Cardiac muscle cell (in vitro differentiated cells and primary cell): ENCODE data around the gene CCDC28A. TPM values are rescaled to one million over a fixed set of nuclear protein-coding genes. Genes with fewer than 3 reads are reported as not detected.
A peak's percentile ranks its signal among the peaks of the same experiment; 100 is the strongest.

ENCODE experiments used
- DNase-seq, 2 donors: peaks; one replicate each; pipeline versions ENCODE4 v3.0.0 to v3.0.0-alpha.2; 2010 to 2017; ENCODE audit warnings: low read depth in 1 of 2, low spot score in 1 of 2
- H3K27ac ChIP-seq: fragments of 200-600 bp; sonication (generic); 2 replicates; pipeline ENCODE4 v1.5.1; 2016
- H3K27me3 ChIP-seq: fragments of 200-600 bp; sonication (generic); 2 replicates; pipeline ENCODE4 v1.6.0; 2016; ENCODE audit warnings: control low read depth
- H3K36me3 ChIP-seq: fragments of 200-600 bp; sonication (generic); 2 replicates; pipeline ENCODE4 v1.5.1; 2016; ENCODE audit warnings: control low read depth
- H3K4me1 ChIP-seq: fragments of 200-600 bp; sonication (generic); 2 replicates; pipeline ENCODE4 v1.8.1; 2017; ENCODE audit warnings: low read depth, mild to moderate bottlenecking, mixed run types
- H3K4me3 ChIP-seq: fragments of 200-600 bp; sonication (generic); 2 replicates; pipeline ENCODE4 v1.5.1; 2016; ENCODE audit warnings: mild to moderate bottlenecking
- H3K9me3 ChIP-seq: fragments of 200-600 bp; sonication (generic); 2 replicates; pipeline ENCODE4 v1.5.1; 2017; ENCODE audit warnings: low read depth, mild to moderate bottlenecking, control low read depth
- polyA plus RNA-seq: library from polyadenylated mRNA; unstranded; fragments of >200 nt; fragmentation: Nextera tagmentation; extraction: Ambion mirVana; gene quantifications from 2 replicates; pipeline ENCODE4 v1.2.1, GENCODE V29; 2016
- total RNA-seq: library from RNA; depleted of rRNA; stranded (reverse); fragments of >200 nt; gene quantifications from 2 replicates; pipeline ENCODE4 v1.2.3, GENCODE V29; 2016
- TF ChIP-seq, protein P1 (sequence below): IDR thresholded peaks from 2 replicates; pipeline ENCODE4 v1.5.1; 2012; ENCODE audit warnings: low read depth, mild to moderate bottlenecking, low read length

The CCDC28A gene
- total and polyA plus RNA-seq, 2 experiments from 2014 or later: 6.3 to 15.2 TPM

- Histone ChIP-seq H3K9me3 (no peaks in the 10 kb centered on the region), H3K27me3 (no peaks in the 10 kb centered on the region), H3K4me1 (peaks cover 8% of the 10 kb centered on the region), H3K36me3 (no peaks in the 10 kb centered on the region), H3K4me3 (no peak overlapping the region), H3K27ac (no peak overlapping the region)
- TF ChIP-seq, protein P1, sequence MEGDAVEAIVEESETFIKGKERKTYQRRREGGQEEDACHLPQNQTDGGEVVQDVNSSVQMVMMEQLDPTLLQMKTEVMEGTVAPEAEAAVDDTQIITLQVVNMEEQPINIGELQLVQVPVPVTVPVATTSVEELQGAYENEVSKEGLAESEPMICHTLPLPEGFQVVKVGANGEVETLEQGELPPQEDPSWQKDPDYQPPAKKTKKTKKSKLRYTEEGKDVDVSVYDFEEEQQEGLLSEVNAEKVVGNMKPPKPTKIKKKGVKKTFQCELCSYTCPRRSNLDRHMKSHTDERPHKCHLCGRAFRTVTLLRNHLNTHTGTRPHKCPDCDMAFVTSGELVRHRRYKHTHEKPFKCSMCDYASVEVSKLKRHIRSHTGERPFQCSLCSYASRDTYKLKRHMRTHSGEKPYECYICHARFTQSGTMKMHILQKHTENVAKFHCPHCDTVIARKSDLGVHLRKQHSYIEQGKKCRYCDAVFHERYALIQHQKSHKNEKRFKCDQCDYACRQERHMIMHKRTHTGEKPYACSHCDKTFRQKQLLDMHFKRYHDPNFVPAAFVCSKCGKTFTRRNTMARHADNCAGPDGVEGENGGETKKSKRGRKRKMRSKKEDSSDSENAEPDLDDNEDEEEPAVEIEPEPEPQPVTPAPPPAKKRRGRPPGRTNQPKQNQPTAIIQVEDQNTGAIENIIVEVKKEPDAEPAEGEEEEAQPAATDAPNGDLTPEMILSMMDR: no peak
- no peak for DNase-seq
Measured at GRCh38 chr6:138821519-138821918, 48.0 kb downstream of the CCDC28A start.

DNA sequence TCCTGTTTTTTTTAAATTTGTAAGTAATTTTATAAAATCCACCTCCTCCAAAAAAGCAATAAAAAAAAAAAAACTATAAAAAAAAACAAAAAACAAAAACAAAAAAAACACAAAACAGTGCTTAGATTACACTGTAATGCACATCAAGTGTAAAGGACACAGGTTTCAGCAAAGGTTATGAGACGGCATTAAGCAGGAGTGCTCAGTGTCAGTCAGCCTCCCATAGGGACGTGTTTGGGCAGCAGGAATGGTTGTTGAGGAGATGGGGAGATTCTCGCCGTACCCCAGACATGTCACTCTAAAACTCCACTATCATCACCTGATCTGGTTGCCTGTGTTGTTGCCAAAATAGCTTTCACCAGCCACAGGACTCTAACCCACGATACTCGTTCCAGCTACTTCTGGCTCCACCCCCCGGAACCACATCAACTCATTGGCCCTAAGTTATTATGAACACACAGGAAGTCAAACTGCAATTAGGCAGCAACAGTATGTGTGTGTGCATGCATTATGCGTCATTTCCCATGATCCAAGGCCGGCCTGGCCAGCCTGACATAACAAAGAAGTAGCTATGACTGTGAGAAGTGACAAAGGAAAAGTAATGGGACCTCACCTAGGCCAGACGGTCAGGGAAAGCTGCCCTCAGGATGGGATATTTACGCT is 51.0 kb downstream of the CCDC28A start:
- H3K9me3 ChIP-seq: no peaks in the 10 kb centered on the region
- H3K27me3 ChIP-seq: no peaks in the 10 kb centered on the region
- H3K27ac ChIP-seq: no peak overlapping the region
- H3K4me1 ChIP-seq: no peaks in the 10 kb centered on the region
- DNase-seq: no peak
- TF ChIP-seq, protein P1: no peak
- H3K4me3 ChIP-seq: no peak overlapping the region
- H3K36me3 ChIP-seq: no peaks in the 10 kb centered on the region

DNA sequence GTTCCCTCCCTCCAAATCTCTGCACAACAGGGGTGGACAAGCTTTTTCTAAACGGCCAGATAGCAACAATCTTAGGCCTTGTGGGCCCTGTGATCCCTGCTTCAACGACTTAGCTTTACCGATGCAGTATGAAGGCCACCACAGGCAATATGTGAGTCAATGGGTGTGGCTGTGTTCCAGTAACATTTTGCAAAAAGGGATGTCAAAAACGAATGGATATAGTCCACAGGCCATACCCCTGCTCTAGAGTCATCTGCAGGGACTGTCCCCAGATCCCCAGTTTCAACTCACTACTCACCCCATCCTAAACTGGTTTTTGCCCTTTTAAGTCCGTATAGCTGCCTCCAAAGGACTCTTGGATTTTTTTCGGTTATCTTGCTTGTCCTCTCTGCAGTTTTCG is 56.7 kb downstream of the CCDC28A start:
- TF ChIP-seq, protein P1: no peak
- H3K36me3 ChIP-seq: no peaks in the 10 kb centered on the region
- H3K27ac ChIP-seq: no peak overlapping the region
- no peak overlapping the region for H3K4me3 ChIP-seq
- no peak for DNase-seq
- H3K9me3 ChIP-seq: no peaks in the 10 kb centered on the region
- H3K27me3 ChIP-seq: no peaks in the 10 kb centered on the region
- peaks cover 8% of the 10 kb centered on the region for H3K4me1 ChIP-seq

DNA sequence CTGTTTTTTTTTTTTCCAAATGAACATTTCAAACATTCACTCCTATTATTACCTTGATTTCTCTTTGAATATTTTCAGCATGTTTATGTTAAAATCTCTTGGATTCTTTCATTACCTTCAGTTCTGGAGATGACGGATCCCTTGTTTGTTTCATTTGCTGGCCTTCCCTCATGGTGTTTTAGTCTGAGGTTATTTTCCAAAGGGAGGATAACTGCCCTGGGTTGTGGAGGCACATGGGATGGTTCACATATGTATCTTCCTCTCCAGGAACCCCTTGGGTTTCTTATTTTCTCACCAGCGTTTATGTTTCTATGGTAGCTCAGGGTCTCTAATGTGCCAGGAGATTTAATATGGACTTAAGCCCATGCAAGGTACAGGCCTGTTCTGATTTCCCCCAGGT is 58.6 kb downstream of the CCDC28A start:
- no peak for DNase-seq
- Histone ChIP-seq H3K9me3 (no peaks in the 10 kb centered on the region), H3K4me1 (peaks cover 8% of the 10 kb centered on the region), H3K27me3 (no peaks in the 10 kb centered on the region), H3K4me3 (no peak overlapping the region), H3K27ac (no peak overlapping the region), H3K36me3 (no peaks in the 10 kb centered on the region)
- TF ChIP-seq, protein P1: no peak

- Histone ChIP-seq H3K36me3 (no peaks in the 10 kb centered on the region), H3K4me3 (no peak overlapping the region), H3K27ac (peak overlapping the region; percentile 14), H3K27me3 (no peaks in the 10 kb centered on the region), H3K4me1 (peaks cover 8% of the 10 kb centered on the region), H3K9me3 (no peaks in the 10 kb centered on the region)
- TF ChIP-seq, protein P1: no peak
- DNase-seq: peak; percentile 45 to 95
Measured at GRCh38 chr6:138833816-138834539, 60.4 kb downstream of the CCDC28A start.
